Keratinocyte (primary cell): ENCODE measurements around the gene UGT1A8.

ENCODE experiments used
- CTCF ChIP-seq, 3 experiments: IDR thresholded peaks in 1 of 3; conservative IDR thresholded peaks in 1 of 3; optimal IDR thresholded peaks in 1 of 3; 2 replicates in 2 of 3; 3 replicates in 1 of 3; pipeline versions ENCODE3 to v1.5.1; 2011; ENCODE audit warnings: low read length in 3 of 3, mild to moderate bottlenecking in 3 of 3, moderate library complexity in 2 of 3, control low read depth in 1 of 3, inconsistent platforms in 1 of 3; ENCODE audit not compliant: insufficient read depth in 2 of 3; ENCODE audit errors: extremely low read depth in 1 of 3
- EZH2 ChIP-seq: IDR thresholded peaks from one replicate; pipeline ENCODE4 v1.6.1; 2012; ENCODE audit warnings: inconsistent platforms, mild to moderate bottlenecking, low read length, moderate library complexity

GRCh38 chr2:233650981-233651380, 33.5 kb downstream of the UGT1A8 start:
- TF ChIP-seq CTCF (optimal IDR thresholded peaks at IDR 0.05 in 1 of 3, IDR thresholded peaks at IDR 0.05 in 1 of 3, conservative IDR thresholded peaks at IDR 0.05 in 1 of 3; ENCODE audit: extremely low read depth in 1 of 3, insufficient read depth in 2 of 3, low read length in 3 of 3) (no peak), EZH2 (no peak)
